ENCODE data around the gene SP140. TPM values are rescaled to one million over a fixed set of nuclear protein-coding genes. Genes with fewer than 3 reads are reported as not detected.

Gene SP140
- total and polyA plus RNA-seq, 2 of the 8 experiments (the other 6 are each of a cell fraction or from before 2014, with no cell fraction given) = 0.23 to 1.3 TPM

DNA sequence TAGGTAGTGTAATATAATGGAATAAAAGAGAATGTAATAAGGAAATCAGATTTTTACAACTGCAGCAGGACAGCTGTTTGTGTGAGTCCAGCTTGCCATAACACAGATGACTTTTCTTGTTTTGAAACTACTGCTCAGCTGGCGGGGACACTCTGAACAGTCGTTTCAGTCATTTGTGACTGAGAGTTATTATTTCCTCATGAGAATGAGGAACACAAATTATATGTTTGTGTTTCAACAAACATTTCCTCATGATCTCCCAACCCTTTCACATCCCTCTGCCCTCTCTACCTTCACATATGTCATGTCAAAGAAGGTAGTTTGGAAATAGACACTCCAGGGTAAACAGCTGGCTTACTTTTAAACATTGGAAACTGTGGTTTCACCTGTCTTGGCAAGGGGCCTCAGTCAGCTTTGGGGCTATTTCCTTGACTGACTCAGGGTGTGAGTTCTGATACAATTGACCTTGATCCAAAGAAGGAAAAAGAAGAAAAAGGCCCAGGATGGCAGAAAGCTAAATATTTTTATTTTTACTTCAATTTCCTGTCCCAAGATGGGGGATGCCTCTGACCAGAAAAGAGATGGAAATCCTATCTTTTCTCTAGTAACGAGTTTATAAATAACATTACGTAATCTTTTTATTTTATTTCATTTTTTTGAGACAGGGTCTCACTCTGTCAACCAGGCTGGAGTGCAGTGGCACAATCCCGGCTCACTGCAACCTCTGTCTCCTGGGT is 102.0 kb downstream of the SP140 start:
- no peak for FAIRE-seq
- Histone ChIP-seq H2AK5ac (ENCODE audit: low read depth, low read length) (no peak overlapping the region), H3K4me1 (replicated peaks in 1 of 4; ENCODE audit: control insufficient read depth in 3 of 4, insufficient read depth in 4 of 4, low read length in 3 of 4) (peaks cover 0 to 2% (median 0%) of the 10 kb centered on the region in 4 experiments; a peak in 1 of 7 replicates), H4K91ac (replicated peaks; ENCODE audit: insufficient read length, low read length) (no peak overlapping the region), H2BK20ac (ENCODE audit: low read length) (no peak overlapping the region), H3K27me3 (replicated peaks in 1 of 4; ENCODE audit: control insufficient read depth in 3 of 4, extremely low read depth in 1 of 4, insufficient read depth in 3 of 4, low read length in 3 of 4) (no peaks in the 10 kb centered on the region), H3K9me3 (ENCODE audit: insufficient read depth in 2 of 2, low read depth in 1 of 2, low read length in 1 of 2) (peaks cover 10 to 14% of the 10 kb centered on the region in 2 experiments), H2BK5ac (ENCODE audit: low read depth, low read length) (no peak overlapping the region), H3K4me2 (ENCODE audit: insufficient read depth in 1 of 2, low read depth in 2 of 2, low read length in 2 of 2) (no peak overlapping the region), H2AFZ (ENCODE audit: low read length) (0 out of 2 replicates have a peak overlapping the region, but pooled peaks have one; percentile 19), H3K14ac (ENCODE audit: insufficient read length) (no peak overlapping the region), H2BK120ac (replicated peaks; ENCODE audit: low read depth, low read length) (no peak overlapping the region), H3K18ac (ENCODE audit: extremely low read depth, low read length) (no peak overlapping the region), H3K36me3 (ENCODE audit: control insufficient read depth in 2 of 4, insufficient read depth in 4 of 4, low read length in 3 of 4) (no peaks in the 10 kb centered on the region), H3K79me1 (ENCODE audit: low read depth, low read length) (no peaks in the 10 kb centered on the region), H4K20me1 (replicated peaks in 1 of 2; ENCODE audit: control insufficient read depth in 1 of 2, insufficient read depth in 2 of 2, low read length in 2 of 2) (no peaks in the 10 kb centered on the region), H3K27ac (ENCODE audit: low read depth, low read length) (no peak overlapping the region), H3K79me2 (ENCODE audit: control insufficient read depth in 1 of 2, insufficient read depth in 2 of 2, low read length in 2 of 2) (no peaks in the 10 kb centered on the region), H3K23ac (ENCODE audit: insufficient read length) (no peak overlapping the region), H4K8ac (ENCODE audit: extremely low read depth, insufficient read depth, low read length) (no peak overlapping the region), H3K9ac (replicated peaks in 1 of 4; ENCODE audit: extremely low read depth in 1 of 4, low read depth in 3 of 4, low read length in 3 of 4) (no peak overlapping the region), H4K5ac (ENCODE audit: insufficient read length, low read depth, low read length) (no peak overlapping the region), H3K56ac (replicated peaks; ENCODE audit: insufficient read length, low read depth, low read length) (no peak overlapping the region), H2BK12ac (ENCODE audit: low read depth, low read length) (no peak overlapping the region), H3K4ac (replicated peaks; ENCODE audit: insufficient read length, low read depth, low read length) (no peak overlapping the region), H3K23me2 (ENCODE audit: low read depth, low read length) (no peaks in the 10 kb centered on the region), H3K4me3 (ENCODE audit: extremely low read depth in 1 of 4, insufficient read depth in 2 of 4, low read depth in 3 of 4, low read length in 4 of 4) (no peak overlapping the region), H2BK15ac (ENCODE audit: low read length) (no peak overlapping the region)
- no peak for DNase-seq (ENCODE audit: low read depth in 1 of 2, low spot score in 2 of 2)
- 85% methylated on average over 5 of the region's 5 CpGs; no CpG with 5 or more reads in 1 of the 2 experiments for WGBS, 2 experiments (ENCODE audit: extremely low coverage in 1 of 2, insufficient coverage in 1 of 2, insufficient read length in 1 of 2, insufficient replicate concordance in 2 of 2, low coverage in 1 of 2, low lambda C conversion rate in 2 of 2, missing lambda C conversion rate in 1 of 2)
- CTCF ChIA-PET (ENCODE audit: partially characterized antibody) = interaction anchor here (1.1 kb wide), 1 partner anchor 10 kb away, joined by 5 read pairs; no protein-coding TSS in a partner anchor
- POLR2A ChIA-PET (ENCODE audit: partially characterized antibody) = no interaction called here
- TF ChIP-seq EZH2 (IDR thresholded peaks at IDR 0.05; ENCODE audit: low read depth, low read length, severe bottlenecking) = no peak
- no peak for TF ChIP-seq SUZ12 (IDR thresholded peaks at IDR 0.05; ENCODE audit: low read length)
- TF ChIP-seq RNF2 (IDR thresholded peaks at IDR 0.05; ENCODE audit: borderline replicate concordance, low read depth, low read length, missing control alignments, poor library complexity, severe bottlenecking) = no peak
- no peak for TF ChIP-seq BACH1 (IDR thresholded peaks at IDR 0.05; ENCODE audit: low read length)
- TF ChIP-seq RAD21 (IDR thresholded peaks at IDR 0.05 in 1 of 2, conservative IDR thresholded peaks at IDR 0.05 in 1 of 2; ENCODE audit: low read depth in 2 of 2, low read length in 2 of 2) = no peak
- TF ChIP-seq TBP (IDR thresholded peaks at IDR 0.05; ENCODE audit: low read depth, low read length) = no peak
- TF ChIP-seq NANOG (IDR thresholded peaks at IDR 0.05; ENCODE audit: insufficient read depth, low read depth, low read length, poor library complexity, severe bottlenecking) = no peak
- TF ChIP-seq FOSL1 (IDR thresholded peaks at IDR 0.05; ENCODE audit: insufficient read depth, low read depth, low read length) = no peak
- TF ChIP-seq CHD2 (IDR thresholded peaks at IDR 0.05; ENCODE audit: low read length) = no peak
